RPMI8226 (cell line): ENCODE measurements around the gene SLC39A8.
"Not testable (repeated sequence)": the region's sequence is repeated elsewhere in the genome, so short reads cannot be mapped to it uniquely, and the experiment has no call there.

Source experiments
- DNase-seq: peaks from one replicate; pipeline ENCODE4 v3.0.0-alpha.2; 2015

The SLC39A8 gene

DNA sequence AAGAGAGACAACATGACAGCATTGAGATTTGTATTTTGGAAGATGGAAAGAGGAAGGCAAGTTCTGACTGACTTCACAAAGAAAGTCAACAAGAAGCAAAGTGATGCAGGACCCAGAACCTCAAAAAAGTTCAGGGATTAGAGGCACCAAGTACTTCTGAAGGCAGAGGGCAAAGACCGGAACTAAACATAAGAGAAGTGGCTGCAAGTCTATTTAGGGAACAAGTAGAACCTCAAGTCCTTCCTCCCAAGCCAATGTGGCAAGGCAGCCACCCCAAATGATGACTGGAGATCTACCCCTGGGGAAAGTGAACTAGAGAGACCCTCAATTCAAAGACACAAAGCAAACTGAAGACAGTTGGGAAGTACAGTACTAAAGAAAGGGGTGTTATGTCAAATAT lies 46.6 kb downstream of the SLC39A8 start:
- DNase-seq: no peak

DNA sequence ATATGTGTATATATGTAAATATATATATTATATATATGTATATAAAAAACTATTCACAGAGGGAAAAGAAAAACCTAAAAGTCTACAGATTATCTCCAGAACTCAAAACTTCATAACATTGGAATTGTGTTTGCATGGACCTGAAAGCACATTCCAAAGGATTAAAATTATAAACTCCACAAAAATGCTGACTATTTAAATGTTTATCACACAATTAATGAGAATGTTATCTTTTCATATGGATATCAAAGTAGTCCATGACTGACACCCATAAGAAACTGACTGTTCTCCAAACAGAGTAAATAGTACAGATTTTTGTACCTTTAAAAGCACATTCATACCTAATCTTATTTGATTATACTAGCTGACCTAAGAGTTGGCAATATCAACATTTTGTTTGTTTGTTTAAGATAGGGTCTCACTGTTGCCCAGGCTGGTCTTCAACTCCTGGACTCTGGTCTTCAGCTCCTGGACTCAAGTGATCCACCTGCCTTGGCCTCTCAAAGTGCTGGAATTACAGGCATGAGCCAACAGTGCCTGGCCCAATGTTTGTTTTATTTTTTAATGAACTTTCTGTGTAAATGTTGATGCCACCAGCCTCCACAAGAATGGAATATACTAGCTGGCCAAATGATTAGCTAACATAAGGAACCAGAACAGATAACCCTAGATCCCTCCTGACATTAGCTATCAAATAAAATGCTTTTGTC lies 50.0 kb downstream of the SLC39A8 start:
- DNase-seq: no peak

- no peak for DNase-seq
Observed at GRCh38 chr4:102288497-102288896, 56.8 kb downstream of the SLC39A8 start.

DNA sequence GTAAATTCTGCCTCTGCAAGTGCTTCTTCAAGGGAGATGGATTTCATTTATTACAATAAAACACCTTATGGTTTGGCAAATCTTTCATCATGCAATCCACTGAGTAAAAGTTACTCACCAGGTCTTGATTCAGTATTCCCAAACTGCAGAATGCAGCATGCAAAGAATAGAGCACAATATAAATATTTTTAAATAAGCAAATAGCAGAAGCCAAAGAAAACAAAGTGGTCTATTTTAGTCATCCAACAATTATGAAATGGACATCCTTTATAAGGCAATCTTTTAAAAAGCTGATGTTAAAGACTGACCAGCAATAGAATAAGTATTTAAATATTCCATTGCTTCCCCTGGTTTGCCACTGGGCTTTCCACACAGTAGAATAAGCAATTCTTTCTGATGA lies 59.5 kb downstream of the SLC39A8 start:
- no peak for DNase-seq

DNA sequence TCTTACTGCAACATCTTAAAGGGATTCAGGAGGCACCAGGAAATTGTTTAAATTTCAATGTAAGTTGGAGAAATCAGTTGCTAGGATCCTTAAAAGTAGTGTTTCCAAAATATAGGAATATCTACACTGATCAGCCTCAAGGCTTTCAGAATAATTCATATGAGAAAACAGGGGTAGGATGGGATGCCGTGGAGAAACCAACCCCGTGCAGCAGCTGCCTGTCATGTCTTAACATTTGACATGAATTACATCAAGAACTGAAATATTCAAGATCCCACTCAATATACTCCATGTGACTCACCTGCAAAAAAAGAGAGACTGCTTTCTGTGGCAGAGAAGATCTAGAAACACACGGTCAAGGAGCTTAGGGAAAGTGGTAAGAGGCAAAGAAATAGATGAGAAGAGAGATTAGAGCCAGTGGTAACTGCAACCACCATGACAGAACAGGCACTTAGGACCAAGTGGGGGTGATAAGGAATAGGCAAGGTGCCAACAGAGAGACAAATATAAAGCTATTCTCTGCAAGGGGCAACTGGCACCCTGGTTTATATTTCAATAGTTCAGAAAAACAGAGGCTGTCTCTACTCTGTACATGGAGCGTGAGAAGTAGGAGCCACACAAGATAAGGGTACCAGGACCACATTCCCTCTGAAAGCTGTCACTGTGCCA lies 64.0 kb downstream of the SLC39A8 start:
- DNase-seq: no peak

DNA sequence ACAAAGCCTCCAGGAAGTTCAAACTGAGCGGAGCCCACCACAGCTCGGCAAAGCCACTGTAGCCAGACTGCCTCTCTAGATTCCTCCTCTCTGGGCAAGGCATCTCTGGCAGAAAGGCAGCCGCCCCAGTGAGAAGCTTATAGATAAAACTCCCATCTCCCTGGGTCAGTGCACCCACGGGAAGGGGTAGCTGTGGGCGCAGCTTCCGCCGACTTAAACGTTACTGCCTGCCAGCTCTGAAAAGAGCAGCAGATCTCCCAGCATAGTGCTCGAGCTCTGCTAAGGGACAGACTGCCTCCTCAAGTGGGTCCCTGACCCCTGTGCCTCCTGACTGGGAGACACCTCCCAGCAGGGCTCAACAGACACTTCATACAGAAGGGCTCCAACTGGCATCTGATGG lies 72.0 kb downstream of the SLC39A8 start:
- DNase-seq: not testable (repeated sequence)

- DNase-seq: no peak
Observed at GRCh38 chr4:102272318-102272717, 73.0 kb downstream of the SLC39A8 start.

- DNase-seq: no peak
Observed at GRCh38 chr4:102268355-102268754, 76.9 kb downstream of the SLC39A8 start.

DNA sequence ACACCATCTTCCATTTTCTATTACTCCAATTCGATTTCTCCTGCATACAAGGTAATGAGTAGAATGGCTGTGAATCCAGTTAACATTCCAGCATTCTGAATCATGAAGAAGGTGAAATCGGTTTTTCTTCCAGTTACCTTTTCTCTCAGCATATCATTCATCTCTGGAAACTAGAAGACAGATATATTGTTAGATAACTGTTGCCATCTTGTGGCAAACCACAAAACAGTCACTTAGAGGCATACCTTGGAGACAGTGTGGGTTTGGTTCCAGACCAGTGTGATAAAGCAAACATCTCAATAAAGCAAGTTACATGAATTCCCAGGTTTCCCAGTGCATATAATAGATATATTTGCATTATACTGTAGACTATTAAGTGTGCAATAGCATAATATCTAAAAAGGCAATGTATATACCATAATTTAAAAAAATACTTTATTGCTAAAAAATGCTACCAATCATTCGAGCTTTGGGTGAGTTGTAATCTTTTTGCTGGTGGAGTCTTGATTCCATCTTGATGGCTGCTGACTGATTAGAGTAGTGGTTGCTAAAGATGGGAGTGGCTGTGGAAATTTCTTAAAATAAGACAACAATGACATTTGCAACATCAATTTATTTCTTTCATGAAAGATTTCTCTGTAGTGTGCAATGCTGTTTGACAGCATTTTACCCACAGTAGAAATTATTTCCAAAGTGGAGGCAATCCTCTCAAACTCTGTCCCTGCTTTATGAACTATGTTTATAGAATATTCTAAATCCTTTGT lies 82.1 kb downstream of the SLC39A8 start:
- DNase-seq: peak; percentile 11

- DNase-seq: no peak
Observed at GRCh38 chr4:102259702-102260101, 85.6 kb downstream of the SLC39A8 start.

DNA sequence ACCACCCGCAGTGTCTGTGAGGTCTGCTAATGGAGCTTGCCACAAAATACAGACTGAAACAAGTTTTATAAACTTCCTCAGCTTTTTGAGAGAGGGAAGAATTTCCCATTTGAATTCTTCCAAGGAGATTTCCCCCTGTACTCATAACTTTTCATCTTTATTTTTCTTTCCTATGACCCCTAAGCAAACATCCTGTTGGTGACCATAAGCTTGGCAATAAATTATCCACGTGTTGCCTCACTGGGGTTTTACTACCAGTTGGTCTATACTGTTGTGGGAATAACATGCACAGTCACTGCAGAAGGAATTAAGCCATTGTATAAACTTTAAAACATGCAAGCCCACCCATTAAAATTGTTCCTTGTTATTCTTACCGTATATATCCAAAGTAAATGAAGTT lies 86.2 kb downstream of the SLC39A8 start:
- no peak for DNase-seq

- no peak for DNase-seq
Observed at GRCh38 chr4:102256321-102256720, 89.0 kb downstream of the SLC39A8 start.

DNA sequence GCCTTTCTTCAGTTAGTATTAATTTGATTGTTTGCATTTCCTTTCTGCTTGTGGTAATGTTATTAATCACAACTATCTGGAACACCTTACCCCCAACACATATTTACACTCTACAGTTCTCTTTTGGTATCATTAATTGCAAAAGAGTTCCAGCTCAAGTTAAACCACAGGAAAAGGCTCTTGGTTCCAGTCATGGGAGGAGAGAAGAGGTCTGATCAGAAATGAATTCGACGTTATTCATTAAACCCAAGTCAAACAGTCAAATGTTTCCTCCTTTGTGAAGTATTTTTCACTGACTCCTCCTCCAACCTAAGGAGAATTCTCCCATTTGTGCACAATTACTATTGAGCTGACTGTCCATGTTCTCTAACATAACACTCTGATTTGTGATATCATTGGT lies 91.4 kb downstream of the SLC39A8 start:
- DNase-seq: no peak

DNA sequence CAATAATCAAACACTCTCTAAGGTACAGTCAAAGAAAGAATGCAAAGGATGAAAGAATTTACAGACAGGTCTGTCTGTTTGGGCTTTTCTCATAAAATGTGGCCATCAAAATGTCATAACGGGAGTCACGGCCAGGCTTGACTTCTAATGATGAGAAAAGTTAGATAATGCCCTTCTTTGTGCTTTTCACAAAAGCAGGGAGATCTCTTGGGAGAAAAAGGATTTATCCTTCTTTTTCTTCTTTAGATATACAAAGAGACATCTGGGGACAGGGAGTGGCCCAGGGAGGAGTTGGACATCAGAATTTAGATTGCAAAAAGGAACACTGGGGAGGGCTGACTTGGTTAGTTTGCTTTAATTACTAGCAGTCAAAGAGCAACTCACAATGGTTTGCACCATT lies 93.1 kb downstream of the SLC39A8 start:
- no peak for DNase-seq

DNA sequence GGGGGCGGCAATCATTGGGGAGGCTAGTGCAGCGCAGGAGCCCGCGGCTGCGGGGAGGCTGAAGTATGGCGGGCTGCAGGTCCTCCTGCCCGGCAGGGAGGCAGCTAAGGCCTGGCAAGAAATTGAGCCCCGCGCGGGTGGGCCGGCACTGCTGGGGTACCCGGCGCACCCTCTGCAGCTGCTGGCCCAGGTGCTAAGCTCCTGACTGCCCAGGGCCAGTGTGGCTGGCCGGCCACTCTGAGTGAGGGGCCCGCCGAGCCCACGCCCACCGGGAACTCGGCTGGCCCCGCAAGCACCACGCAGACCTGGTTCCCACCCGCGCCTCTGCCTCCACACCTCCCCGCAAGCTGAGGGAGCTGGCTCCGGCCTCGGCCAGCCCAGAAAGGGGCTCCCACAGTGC lies 94.9 kb downstream of the SLC39A8 start:
- DNase-seq: no peak

DNA sequence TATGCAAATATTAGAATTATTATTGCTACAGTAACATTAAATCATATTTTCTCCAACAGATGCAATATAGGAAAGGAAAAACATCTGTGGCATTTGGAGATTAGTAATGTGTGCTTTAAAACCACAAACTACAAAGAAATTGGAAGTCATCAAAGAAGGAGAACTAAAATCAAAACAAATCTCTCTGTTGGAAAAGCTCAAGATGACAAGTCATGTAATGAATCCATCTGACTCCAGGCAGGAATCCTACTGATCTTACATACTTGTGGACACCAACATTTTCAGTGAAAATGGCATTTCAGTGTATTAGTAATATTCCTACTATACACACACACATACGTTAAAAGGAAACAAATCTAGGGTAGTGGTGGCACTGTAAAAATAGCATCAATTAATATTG lies 98.2 kb downstream of the SLC39A8 start:
- no peak for DNase-seq

DNA sequence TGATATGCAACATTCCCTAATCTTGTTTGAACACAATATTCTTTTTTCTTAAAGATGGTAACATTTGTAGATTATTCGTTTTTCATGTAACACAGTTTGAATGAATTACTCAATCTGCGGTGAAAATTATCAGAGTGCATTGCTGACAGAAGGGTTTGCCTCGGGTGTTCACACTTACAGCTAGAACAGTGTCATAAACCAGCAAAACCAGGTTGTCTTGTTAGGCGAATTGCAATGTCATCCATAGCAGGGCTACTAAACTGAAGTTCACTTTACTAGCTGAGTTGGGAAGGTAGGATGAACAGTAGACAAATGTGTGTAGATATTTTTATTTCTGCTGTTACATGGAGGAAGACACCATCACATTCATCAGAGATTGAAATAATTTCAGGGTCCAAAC lies 98.9 kb downstream of the SLC39A8 start:
- DNase-seq: no peak

DNA sequence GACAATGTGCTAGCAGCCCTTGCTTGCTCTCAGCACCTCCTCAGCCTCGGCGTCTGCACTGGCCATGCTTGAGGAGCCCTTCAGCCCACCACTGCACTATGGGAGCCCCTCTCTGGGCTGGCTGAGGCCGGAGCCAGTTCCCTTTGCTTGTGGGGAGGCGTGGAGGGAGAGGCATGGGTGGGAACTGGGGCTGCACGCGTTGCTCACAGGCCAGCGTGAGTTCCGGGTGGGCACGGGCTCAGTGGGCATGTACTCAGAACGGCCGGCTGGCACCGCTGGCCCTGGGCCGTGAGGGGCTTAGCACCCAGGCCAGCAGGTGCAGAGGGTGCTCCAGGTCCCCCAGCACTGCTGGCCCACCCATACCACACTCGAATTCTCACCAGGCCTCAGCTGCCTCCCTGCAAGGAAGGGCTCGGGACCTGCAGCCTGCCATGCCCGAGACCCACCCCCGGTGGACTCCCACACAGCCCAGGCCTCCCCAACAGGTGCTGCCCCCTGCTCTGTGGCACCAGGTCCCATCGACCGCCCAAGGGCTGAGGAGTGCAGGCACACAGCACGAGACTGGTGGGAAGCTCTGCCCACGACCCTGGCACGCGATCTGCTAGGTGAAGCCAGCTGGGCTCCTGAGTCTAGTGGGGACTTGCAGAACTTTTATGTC lies 100.3 kb downstream of the SLC39A8 start:
- DNase-seq: no peak

- DNase-seq: not testable (repeated sequence)
Observed at GRCh38 chr4:102243296-102243695, 102.0 kb downstream of the SLC39A8 start.

GRCh38 chr4:102234243-102234838 lies 110.9 kb downstream of the SLC39A8 start:
- no peak for DNase-seq

DNA sequence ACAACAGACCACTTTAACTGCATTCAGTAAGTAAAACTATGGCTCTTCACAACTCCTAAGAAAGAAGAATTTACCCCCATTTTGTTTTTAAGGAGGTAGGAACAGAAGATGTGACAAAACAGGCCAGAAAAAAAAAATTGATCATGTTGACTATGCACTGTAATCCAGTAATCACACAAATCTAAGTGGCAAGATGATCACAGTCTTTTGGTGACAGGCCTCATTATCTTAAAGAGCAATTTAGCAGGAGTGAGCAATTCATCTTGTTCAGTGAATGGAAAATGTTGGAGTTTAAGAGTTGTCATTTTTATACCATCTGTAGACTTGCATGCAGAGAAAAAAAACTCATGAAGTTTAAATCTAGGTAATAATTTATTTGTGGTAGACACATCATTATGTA lies 115.1 kb downstream of the SLC39A8 start:
- no peak for DNase-seq

GRCh38 chr4:102227388-102227787 lies 117.9 kb downstream of the SLC39A8 start:
- DNase-seq: no peak

- no peak for DNase-seq
Observed at GRCh38 chr4:102223461-102223860, 121.8 kb downstream of the SLC39A8 start.
